Neural progenitor cell (in vitro differentiated cells): ENCODE results near the gene MRPL17.

Source experiments
- CTCF ChIP-seq: fragments of 200-600 bp; sonication (generic); IDR thresholded peaks from 2 replicates; pipeline ENCODE4 v1.5.1; 2017; ENCODE audit warnings: antibody characterized with exemption, mild to moderate bottlenecking
- EZH2 ChIP-seq: fragments of 200-600 bp; sonication (generic); IDR thresholded peaks from 2 replicates; pipeline ENCODE4 v1.6.1; 2017; ENCODE audit warnings: antibody characterized with exemption, mild to moderate bottlenecking, moderate library complexity

- TF ChIP-seq EZH2 (no peak), CTCF (no peak)
Observed at GRCh38 chr11:6653656-6654055, 29.5 kb downstream of the MRPL17 start.
